Activated CD8-positive, alpha-beta memory T cell treated with anti-CD3 and anti-CD28 coated beads for 36 hours (primary cell): ENCODE measurements around the gene DPYSL4. TPM values are rescaled to one million over a fixed set of nuclear protein-coding genes. Genes with fewer than 3 reads are reported as not detected.

ENCODE experiments used
- CTCF ChIA-PET: fragments of 350-600 bp; sonication (Branson Sonifier 250); formaldehyde crosslinking; loops from one replicate; lab custom pipeline; 2021; ENCODE audit warnings: antibody characterized with exemption; lab: Charles Lee
- POLR2A ChIA-PET: fragments of 350-600 bp; sonication (Branson Sonifier 250); formaldehyde crosslinking; loops from one replicate; lab custom pipeline; 2021; ENCODE audit warnings: antibody characterized with exemption; lab: Charles Lee
- total RNA-seq, 2 experiments: library from RNA; stranded (reverse); gene quantifications; one replicate each; pipeline ENCODE4 v1.2.3, GENCODE V29; 2021

The DPYSL4 gene
- total RNA-seq, 2 experiments from 2014 or later: 10.1 to 10.2 TPM

GRCh38 chr10:132230557-132231210 is 43.9 kb downstream of the DPYSL4 start:
- CTCF ChIA-PET: no interaction called here
- POLR2A ChIA-PET: no interaction called here

- ChIA-PET POLR2A (no interaction called here), CTCF (no interaction called here)
These were observed 44.9 kb downstream of the DPYSL4 start for GRCh38 chr10:132231656-132232022.

- CTCF ChIA-PET: no interaction called here
- POLR2A ChIA-PET: no interaction called here
These were observed 45.5 kb downstream of the DPYSL4 start for GRCh38 chr10:132232023-132232951.

- CTCF ChIA-PET: no interaction called here
- POLR2A ChIA-PET: no interaction called here
These were observed 46.2 kb downstream of the DPYSL4 start for GRCh38 chr10:132232981-132233380.

GRCh38 chr10:132233501-132234085 is 46.8 kb downstream of the DPYSL4 start:
- CTCF ChIA-PET: no interaction called here

GRCh38 chr10:132234860-132235259 is 48.1 kb downstream of the DPYSL4 start:
- CTCF ChIA-PET: no interaction called here
- POLR2A ChIA-PET: no interaction called here

More at GRCh38 chr10:132233501-132234085, 46.8 kb downstream of the DPYSL4 start:
- POLR2A ChIA-PET: no interaction called here

- ChIA-PET POLR2A (no interaction called here), CTCF (no interaction called here)
These were observed 49.4 kb downstream of the DPYSL4 start for GRCh38 chr10:132236161-132236560.

- ChIA-PET POLR2A (no interaction called here), CTCF (no interaction called here)
These were observed 50.1 kb downstream of the DPYSL4 start for GRCh38 chr10:132236881-132237280.

- CTCF ChIA-PET: no interaction called here
- POLR2A ChIA-PET: no interaction called here
These were observed 50.6 kb downstream of the DPYSL4 start for GRCh38 chr10:132237396-132237795.

GRCh38 chr10:132237871-132238270 is 51.1 kb downstream of the DPYSL4 start:
- POLR2A ChIA-PET: no interaction called here
- CTCF ChIA-PET: no interaction called here

GRCh38 chr10:132238371-132239125 is 51.8 kb downstream of the DPYSL4 start:
- ChIA-PET CTCF (no interaction called here), POLR2A (no interaction called here)

GRCh38 chr10:132239126-132240031 is 52.6 kb downstream of the DPYSL4 start:
- ChIA-PET CTCF (no interaction called here), POLR2A (no interaction called here)

- ChIA-PET POLR2A (no interaction called here), CTCF (no interaction called here)
These were observed 53.4 kb downstream of the DPYSL4 start for GRCh38 chr10:132240156-132240555.

- ChIA-PET CTCF (no interaction called here), POLR2A (no interaction called here)
These were observed 53.8 kb downstream of the DPYSL4 start for GRCh38 chr10:132240581-132240980.

- CTCF ChIA-PET: no interaction called here
- POLR2A ChIA-PET: no interaction called here
These were observed 54.3 kb downstream of the DPYSL4 start for GRCh38 chr10:132241086-132241485.

GRCh38 chr10:132241496-132241895 is 54.7 kb downstream of the DPYSL4 start:
- CTCF ChIA-PET: no interaction called here
- POLR2A ChIA-PET: no interaction called here

GRCh38 chr10:132242103-132242840 is 55.5 kb downstream of the DPYSL4 start:
- CTCF ChIA-PET: no interaction called here
- POLR2A ChIA-PET: no interaction called here

GRCh38 chr10:132243141-132243540 is 56.4 kb downstream of the DPYSL4 start:
- CTCF ChIA-PET: no interaction called here

More at GRCh38 chr10:132243141-132243540, 56.4 kb downstream of the DPYSL4 start:
- POLR2A ChIA-PET: no interaction called here
